OCI-LY7 (cell line): ENCODE measurements around the gene DENND4B.
"Not testable (repeated sequence)": the region's sequence is repeated elsewhere in the genome, so short reads cannot be mapped to it uniquely, and the experiment has no call there.

ENCODE experiments used
- EZH2phosphoT487 ChIP-seq: fragments of 200-600 bp; sonication (generic); IDR thresholded peaks from 2 replicates; pipeline ENCODE4 v1.6.1; 2018; ENCODE audit warnings: low read depth, borderline replicate concordance, mild to moderate bottlenecking, mixed run types, antibody characterized with exemption, low read length, moderate library complexity, mixed read lengths
- TF ChIP-seq, protein P1 (sequence below): fragments of 200-600 bp; sonication (generic); conservative IDR thresholded peaks from 2 replicates; pipeline ENCODE4 v1.5.1; 2014; ENCODE audit warnings: mild to moderate bottlenecking, antibody characterized with exemption, low read length, moderate library complexity, mixed read lengths

DNA sequence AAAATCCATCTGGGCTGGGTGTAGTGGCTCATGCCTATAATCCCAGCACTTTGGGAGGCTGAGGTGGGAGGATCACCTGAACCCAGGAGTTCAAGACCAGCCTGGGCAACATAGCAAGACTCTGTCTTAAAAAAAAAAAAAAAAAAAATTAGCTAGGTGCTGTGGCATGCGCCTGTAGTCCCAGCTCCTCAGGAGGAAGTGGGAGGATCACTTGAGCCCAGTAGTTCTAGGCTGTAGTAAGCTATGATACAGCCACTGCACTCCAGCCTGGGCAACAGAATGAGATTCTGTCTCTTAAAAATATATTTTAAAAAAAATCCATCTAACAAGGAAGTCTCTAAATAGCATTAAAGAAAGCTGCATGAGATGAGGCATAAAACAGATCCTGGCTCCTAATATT is 50.7 kb downstream of the DENND4B start:
- TF ChIP-seq, protein P1, sequence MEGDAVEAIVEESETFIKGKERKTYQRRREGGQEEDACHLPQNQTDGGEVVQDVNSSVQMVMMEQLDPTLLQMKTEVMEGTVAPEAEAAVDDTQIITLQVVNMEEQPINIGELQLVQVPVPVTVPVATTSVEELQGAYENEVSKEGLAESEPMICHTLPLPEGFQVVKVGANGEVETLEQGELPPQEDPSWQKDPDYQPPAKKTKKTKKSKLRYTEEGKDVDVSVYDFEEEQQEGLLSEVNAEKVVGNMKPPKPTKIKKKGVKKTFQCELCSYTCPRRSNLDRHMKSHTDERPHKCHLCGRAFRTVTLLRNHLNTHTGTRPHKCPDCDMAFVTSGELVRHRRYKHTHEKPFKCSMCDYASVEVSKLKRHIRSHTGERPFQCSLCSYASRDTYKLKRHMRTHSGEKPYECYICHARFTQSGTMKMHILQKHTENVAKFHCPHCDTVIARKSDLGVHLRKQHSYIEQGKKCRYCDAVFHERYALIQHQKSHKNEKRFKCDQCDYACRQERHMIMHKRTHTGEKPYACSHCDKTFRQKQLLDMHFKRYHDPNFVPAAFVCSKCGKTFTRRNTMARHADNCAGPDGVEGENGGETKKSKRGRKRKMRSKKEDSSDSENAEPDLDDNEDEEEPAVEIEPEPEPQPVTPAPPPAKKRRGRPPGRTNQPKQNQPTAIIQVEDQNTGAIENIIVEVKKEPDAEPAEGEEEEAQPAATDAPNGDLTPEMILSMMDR: not testable (repeated sequence)
- TF ChIP-seq EZH2phosphoT487: not testable (repeated sequence)
